GM19025 (cell line): ENCODE results near the gene TRAF2.
"Not testable (repeated sequence)": the region's sequence is repeated elsewhere in the genome, so short reads cannot be mapped to it uniquely, and the experiment has no call there.

Source experiments
- ATAC-seq: cut with Tn5 transposase; IDR thresholded peaks from one replicate; pipeline ENCODE4 v1.9.1; 2021; ENCODE audit warnings: mild to moderate bottlenecking, low read depth, moderate library complexity; ENCODE audit not compliant: unreplicated experiment

TRAF2 gene

GRCh38 chr9:136885950-136886578 lies at the start of gene TRAF2:
Gene TRAF2, plus strand, starts transcription at chr9:136886516. Its CDS starts 12,225 bp downstream, at chr9:136898741.
- ATAC-seq = peak; percentile 75

GRCh38 chr9:136837146-136837855 lies 49.0 kb upstream of the TRAF2 start:
- ATAC-seq = no peak

GRCh38 chr9:136837856-136838277 lies 48.4 kb upstream of the TRAF2 start:
- ATAC-seq = not testable (repeated sequence)

DNA sequence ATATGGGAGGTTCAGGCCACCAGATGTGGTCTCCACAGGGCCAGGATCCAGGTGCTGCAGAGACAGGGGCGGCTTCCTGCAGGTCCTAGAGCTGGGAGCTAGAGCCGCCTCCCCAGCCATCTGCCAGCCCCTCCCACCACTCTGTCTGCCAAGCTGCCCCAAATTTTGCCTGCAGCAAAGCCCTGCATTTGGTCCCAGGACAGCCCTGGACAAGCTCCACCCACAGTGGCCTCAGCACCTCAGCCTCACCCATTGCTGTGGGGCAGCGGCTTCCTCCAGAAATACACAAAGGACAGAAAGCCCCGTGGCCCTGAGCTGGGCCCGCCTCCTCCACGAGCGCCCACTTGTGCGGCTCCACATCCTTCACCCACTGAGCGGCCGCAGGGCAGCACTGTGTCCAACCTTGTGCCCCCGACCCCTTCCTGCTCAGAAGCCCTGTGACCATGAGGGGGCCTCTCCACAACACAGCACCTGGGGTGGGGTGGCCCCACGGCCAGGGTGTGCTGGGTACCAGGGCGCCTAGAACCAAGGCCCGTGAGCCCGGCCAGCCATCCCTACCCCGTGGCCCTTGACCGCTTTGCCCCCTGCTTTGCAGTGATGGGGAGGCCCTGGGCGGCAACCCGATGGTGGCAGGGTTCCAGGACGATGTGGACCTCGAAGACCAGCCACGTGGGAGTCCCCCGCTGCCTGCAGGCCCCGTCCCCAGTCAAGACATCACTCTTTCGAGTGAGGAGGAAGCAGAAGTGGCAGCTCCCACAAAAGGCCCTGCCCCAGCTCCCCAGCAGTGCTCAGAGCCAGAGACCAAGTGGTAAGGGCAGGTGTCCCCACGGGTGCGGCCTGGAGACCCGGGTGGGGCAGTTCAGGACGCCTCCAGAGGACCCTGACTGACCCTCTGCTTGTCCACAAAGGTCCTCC lies 47.7 kb upstream of the TRAF2 start:
- ATAC-seq = no peak

- ATAC-seq = no peak
Observed at GRCh38 chr9:136839229-136840139, 46.8 kb upstream of the TRAF2 start.

DNA sequence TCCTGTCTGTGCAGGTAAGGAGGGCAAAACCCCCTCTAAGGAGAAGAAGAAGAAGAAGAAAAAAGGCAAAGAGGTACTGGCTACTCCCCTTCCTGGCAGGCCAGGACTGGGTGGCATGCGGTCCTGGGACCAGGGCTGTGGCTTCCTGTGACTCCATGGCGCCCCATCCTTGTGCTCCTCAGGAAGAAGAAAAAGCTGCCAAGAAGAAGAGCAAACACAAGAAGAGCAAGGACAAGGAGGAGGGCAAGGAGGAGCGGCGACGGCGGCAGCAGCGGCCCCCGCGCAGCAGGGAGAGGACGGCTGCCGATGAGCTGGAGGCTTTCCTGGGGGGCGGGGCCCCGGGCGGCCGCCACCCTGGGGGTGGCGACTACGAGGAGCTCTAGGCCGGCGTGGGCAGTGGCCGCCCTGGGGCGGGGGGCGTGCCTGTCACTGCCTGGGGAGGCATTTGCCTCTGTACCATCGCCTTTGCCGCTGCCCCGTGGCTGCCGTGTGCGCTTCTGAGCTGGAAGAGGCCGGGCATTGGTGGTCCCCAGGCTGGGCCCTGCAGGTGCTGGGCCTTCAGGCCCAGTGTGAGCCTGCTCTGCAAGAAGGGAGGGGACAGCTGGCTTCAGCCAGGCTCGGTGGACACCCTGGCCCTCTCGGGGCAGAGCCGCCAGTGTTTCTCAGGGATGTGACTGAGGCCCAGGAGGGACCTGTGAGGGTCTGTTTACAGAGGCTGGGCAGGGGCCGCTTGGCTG lies 46.0 kb upstream of the TRAF2 start:
- no peak for ATAC-seq

DNA sequence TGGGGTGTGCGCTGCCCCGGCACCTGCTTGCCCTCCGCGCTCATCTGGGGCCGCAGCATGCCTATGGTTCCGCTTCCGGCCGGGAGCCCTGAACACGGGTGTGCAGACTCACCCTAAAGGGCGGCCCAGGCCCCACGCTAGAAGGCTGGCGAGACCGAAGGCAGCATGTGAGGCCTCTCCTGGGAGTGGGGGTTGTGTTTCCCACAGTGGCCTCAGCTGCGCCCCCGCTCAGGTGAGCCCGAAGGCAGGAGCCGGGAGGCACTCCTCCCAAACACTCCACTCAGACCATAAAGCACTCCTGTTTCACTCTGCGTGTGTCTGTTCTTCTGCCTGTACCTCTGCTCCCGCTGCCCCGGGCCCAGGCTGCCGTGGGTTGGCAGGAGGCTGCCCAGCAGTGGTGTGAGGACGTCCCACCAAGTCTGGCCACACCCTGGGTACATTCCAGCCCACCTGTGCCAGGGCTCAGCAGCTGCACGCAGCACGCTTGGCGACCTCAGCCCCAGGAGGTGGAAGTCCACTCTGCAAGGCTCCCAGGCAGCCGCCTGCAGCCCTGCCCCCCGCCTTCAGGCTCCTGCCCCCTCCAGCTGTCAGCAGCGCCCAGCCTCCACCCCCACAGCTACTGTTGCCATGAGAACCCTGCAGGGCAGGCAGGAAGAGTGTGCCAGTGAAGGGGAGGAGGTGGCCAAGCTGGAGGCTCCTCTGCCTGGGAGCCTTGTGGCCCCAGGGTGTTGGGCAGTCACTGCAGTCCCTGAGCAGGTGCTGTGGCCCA lies 45.3 kb upstream of the TRAF2 start:
- no peak for ATAC-seq

DNA sequence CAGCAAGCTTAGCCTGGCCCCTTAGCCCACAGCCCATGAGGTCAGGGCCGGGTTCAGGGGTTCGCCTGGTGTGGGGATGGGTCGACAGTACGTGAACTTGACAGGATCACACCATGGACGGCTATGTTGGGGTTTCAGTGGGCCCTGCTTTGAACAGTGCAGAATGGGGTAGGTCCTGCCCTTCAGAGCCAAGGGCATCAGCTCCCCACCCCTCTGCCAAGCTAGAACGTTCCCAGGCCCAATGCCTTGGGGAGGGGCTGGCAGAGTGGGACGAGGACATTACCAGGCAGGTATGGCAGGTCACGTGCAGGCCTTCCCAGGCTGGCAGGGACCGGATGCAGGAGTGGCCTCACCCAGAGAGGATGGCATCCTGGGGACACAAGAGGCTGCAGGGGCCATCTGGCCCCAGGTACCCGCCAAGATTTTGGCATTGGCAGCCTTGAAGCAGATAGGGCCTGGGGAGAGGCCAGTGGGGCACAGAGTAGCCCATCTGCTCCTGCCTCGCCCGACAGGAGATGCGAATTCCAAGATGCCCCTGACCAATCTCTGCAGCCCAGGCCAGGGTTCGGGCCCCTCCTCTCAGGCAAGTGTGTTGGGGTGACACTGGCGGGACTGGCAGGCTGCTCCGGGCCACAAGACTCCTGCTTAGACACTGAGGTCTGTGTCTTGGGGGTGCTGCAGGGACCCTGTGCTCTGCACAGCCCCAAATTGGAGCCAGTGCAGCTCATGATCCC lies 44.5 kb upstream of the TRAF2 start:
- ATAC-seq = not testable (repeated sequence)

GRCh38 chr9:136842380-136842948 lies 43.9 kb upstream of the TRAF2 start, which contains the start of gene AJM1:
Gene AJM1, plus strand, starts transcription at chr9:136842478. Its CDS starts 1,937 bp downstream, at chr9:136844415.
- ATAC-seq = peak; percentile 75

- not testable (repeated sequence) for ATAC-seq
Observed at GRCh38 chr9:136843159-136843800, 43.0 kb upstream of the TRAF2 start.

GRCh38 chr9:136843801-136844740 lies 42.2 kb upstream of the TRAF2 start:
- ATAC-seq = not testable (repeated sequence)

- no peak for ATAC-seq
Observed at GRCh38 chr9:136844761-136845464, 41.4 kb upstream of the TRAF2 start.

GRCh38 chr9:136845465-136846260 lies 40.7 kb upstream of the TRAF2 start:
- no peak for ATAC-seq

DNA sequence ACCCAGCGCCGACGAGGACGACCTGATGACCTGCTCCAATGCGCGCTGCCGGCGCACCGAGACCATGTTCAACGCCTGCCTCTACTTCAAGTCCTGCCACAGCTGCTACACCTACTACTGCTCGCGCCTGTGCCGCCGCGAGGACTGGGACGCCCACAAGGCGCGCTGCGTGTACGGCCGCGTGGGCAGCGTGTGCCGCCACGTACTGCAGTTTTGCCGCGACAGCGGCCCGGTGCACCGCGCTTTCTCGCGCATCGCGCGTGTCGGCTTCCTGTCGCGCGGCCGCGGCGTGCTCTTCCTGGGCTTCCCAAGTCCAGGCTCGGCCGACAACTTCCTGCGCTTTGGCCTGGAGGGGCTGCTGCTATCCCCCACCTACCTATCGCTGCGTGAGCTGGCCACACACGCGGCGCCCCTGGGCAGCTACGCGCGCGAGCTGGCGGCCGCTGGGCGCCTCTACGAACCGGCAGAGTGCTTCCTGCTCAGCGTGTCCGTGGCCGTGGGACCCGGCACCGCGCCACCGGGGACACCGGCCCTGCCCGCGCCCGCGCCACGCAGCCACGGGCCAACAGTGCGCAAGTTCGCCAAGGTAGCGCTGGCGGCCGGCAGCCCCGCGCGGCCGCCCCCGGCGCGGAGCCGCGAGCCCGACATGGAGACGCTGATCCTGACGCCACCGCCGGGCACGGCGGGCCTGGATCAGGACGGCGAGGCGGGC lies 39.8 kb upstream of the TRAF2 start:
- no peak for ATAC-seq
